GM12878 (cell line): ENCODE results near the gene C1GALT1. TPM values are rescaled to one million over a fixed set of nuclear protein-coding genes. Genes with fewer than 3 reads are reported as not detected.
A peak's percentile ranks its signal among the peaks of the same experiment; 100 is the strongest.

Experiments
- ASH2L ChIP-seq: fragments of 300-600, 200-600 bp; sonication (generic); IDR thresholded peaks from 2 replicates; pipeline ENCODE4 v1.6.1; 2017; ENCODE audit warnings: low read depth, mild to moderate bottlenecking, borderline replicate concordance
- CREB1 ChIP-seq: IDR thresholded peaks from 2 replicates; pipeline ENCODE4 v1.6.1; 2012; ENCODE audit warnings: low read depth, mild to moderate bottlenecking, inconsistent platforms
- EZH2 ChIP-seq: IDR thresholded peaks from 2 replicates; pipeline ENCODE4 v1.6.1; 2012; ENCODE audit warnings: low read depth, mild to moderate bottlenecking, control low read depth, inconsistent platforms, low read length, borderline replicate concordance; ENCODE audit not compliant: control insufficient read depth
- IKZF2 ChIP-seq, 2 experiments: fragments of 450-650 bp; IDR thresholded peaks; 2 replicates each; pipeline ENCODE4 v1.6.1; 2017; ENCODE audit warnings: mild to moderate bottlenecking in 2 of 2, moderate library complexity in 2 of 2
- IRF4 ChIP-seq: IDR thresholded peaks from 2 replicates; pipeline ENCODE4 v1.6.1; 2011; ENCODE audit warnings: low read depth, low read length
- IRF5 ChIP-seq: fragments of 450-650 bp; IDR thresholded peaks from 2 replicates; pipeline ENCODE4 v1.6.1; 2017; ENCODE audit warnings: borderline replicate concordance
- JUNB ChIP-seq: IDR thresholded peaks from 2 replicates; pipeline ENCODE4 v1.6.1; 2016; ENCODE audit warnings: antibody characterized with exemption, mild to moderate bottlenecking
- MTA3 ChIP-seq: IDR thresholded peaks from 2 replicates; pipeline ENCODE4 v1.6.1; 2012; ENCODE audit warnings: low read length, inconsistent platforms, borderline replicate concordance
- NBN ChIP-seq: fragments of 450-650 bp; IDR thresholded peaks from 2 replicates; pipeline ENCODE4 v1.6.1; 2016
- NFIC ChIP-seq: IDR thresholded peaks from 2 replicates; pipeline ENCODE4 v1.6.1; 2012; ENCODE audit warnings: low read depth, mild to moderate bottlenecking, inconsistent platforms, low read length, moderate library complexity
- NKRF ChIP-seq: fragments of 450-650 bp; conservative IDR thresholded peaks from 2 replicates; pipeline ENCODE4 v1.6.1; 2017; ENCODE audit warnings: mild to moderate bottlenecking, moderate library complexity
- RBBP5 ChIP-seq: fragments of 200-600 bp; sonication (generic); conservative IDR thresholded peaks from 2 replicates; pipeline ENCODE4 v1.6.1; 2016
- SMAD5 ChIP-seq: IDR thresholded peaks from 2 replicates; pipeline ENCODE4 v1.6.1; 2016; ENCODE audit warnings: antibody characterized with exemption, low read depth
- SRF ChIP-seq, 2 experiments: IDR thresholded peaks; 2 replicates each; pipeline ENCODE4 v1.6.1; 2011; ENCODE audit warnings: low read depth in 2 of 2, low read length in 2 of 2, mild to moderate bottlenecking in 1 of 2, moderate library complexity in 1 of 2
- WRNIP1 ChIP-seq: IDR thresholded peaks from 2 replicates; pipeline ENCODE4 v1.6.1; 2011; ENCODE audit warnings: low read depth, low read length, improper control_type of control experiment, borderline replicate concordance
- ZNF217 ChIP-seq: fragments of 450-650 bp; IDR thresholded peaks from 2 replicates; pipeline ENCODE4 v1.6.1; 2017; ENCODE audit warnings: antibody characterized with exemption, mild to moderate bottlenecking
- polyA plus RNA-seq, 11 experiments: library from polyadenylated mRNA; depleted of rRNA in 4 of 11; unstranded in 6 of 11; stranded (reverse) in 5 of 11; fragments of >200 nt; fragmentation: Nextera tagmentation in 4 of 11; fragmentation: Illumina TruSeq in 1 of 11; extraction: Ambion mirVana in 4 of 11; extraction: Trizol in 1 of 11; gene quantifications; 1 replicate in 1 of 11; 2 replicates in 10 of 11; pipeline versions ENCODE4 v1.2.1 to v1.2.3, GENCODE V29; 2011 to 2016; ENCODE audit warnings: inconsistent platforms in 2 of 11, missing spikeins in 2 of 11, low read depth in 1 of 11
- total RNA-seq, 4 experiments: library from RNA; depleted of rRNA in 3 of 4; stranded (reverse); fragments of >200 nt in 3 of 4; fragmentation: Illumina TruSeq in 1 of 4; extraction: Trizol in 1 of 4; gene quantifications; 2 replicates each; pipeline versions ENCODE4 v1.2.1 to v1.2.3, GENCODE V29; 2013 to 2021
- TF ChIP-seq, protein P1 (sequence below): fragments of 450-650 bp; IDR thresholded peaks from 2 replicates; pipeline ENCODE4 v1.6.1; 2017; ENCODE audit warnings: low read depth, mild to moderate bottlenecking, moderate library complexity
- TF ChIP-seq, protein P2 (sequence below): fragments of 450-650 bp; IDR thresholded peaks from 2 replicates; pipeline ENCODE4 v1.6.1; 2016; ENCODE audit warnings: mild to moderate bottlenecking
- TF ChIP-seq, protein P3 (sequence below): fragments of 450-650 bp; IDR thresholded peaks from 2 replicates; pipeline ENCODE4 v1.6.1; 2017; ENCODE audit warnings: mild to moderate bottlenecking, moderate library complexity

Gene C1GALT1
- total and polyA plus RNA-seq, 10 of the 15 experiments (the other 5 are each of a cell fraction or from before 2014, with no cell fraction given), result 1.6 to 25.0 (median 8.5) TPM

DNA sequence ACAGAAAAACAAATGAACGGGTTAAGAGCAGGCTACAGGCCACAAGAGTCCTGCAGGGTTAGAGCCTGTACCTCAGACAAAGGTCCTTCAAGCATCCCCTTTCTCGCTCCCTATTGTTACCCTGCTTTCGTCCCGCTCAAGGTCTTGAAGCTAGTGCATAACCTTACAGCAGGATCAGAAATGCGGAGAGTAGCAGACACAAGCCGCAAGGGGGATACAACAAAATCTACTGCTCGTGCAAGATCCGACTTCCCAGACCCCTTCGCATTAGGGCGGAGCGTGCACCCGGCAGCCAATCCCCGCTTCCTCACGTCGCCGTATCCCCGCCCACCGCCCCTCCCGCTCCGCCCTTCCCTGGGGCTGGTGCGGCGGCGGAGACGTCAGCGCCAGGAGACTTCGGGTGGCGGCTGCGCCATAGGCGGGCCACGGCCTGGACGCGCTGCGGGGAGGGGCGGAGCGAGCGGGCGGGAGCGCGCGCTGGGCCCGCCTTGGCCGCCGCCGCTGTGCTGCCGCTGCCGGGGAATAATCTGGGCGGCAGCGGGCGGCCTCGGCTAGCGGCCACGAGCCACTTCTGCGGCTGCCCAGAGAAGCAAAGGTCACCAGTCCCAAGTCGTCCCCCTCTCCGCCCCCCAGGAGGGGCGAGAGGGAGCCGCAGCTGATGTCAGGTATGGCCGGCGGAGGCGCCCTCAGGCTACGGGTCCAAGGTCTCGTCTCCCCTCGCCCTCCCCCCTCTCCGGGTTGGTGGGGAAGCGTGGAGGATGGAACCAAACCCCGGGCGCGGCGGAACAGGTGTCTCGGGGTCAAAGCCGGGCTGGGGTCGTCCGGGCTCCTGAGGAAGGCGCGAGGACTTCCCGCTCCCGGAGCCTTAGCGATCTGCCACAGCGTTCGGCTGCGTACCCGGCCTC is at the start of gene C1GALT1 (continued):
- TF ChIP-seq, protein P1, sequence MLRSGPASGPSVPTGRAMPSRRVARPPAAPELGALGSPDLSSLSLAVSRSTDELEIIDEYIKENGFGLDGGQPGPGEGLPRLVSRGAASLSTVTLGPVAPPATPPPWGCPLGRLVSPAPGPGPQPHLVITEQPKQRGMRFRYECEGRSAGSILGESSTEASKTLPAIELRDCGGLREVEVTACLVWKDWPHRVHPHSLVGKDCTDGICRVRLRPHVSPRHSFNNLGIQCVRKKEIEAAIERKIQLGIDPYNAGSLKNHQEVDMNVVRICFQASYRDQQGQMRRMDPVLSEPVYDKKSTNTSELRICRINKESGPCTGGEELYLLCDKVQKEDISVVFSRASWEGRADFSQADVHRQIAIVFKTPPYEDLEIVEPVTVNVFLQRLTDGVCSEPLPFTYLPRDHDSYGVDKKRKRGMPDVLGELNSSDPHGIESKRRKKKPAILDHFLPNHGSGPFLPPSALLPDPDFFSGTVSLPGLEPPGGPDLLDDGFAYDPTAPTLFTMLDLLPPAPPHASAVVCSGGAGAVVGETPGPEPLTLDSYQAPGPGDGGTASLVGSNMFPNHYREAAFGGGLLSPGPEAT, result peak; percentile 66
- TF ChIP-seq CREB1 (peak; percentile 83), JUNB (no peak; the same call in 1 of the 2 replicates), IRF4 (0 out of 2 replicates have a peak, but pooled peaks have one; percentile 22), NFIC (no peak), IKZF2 (IDR thresholded peaks at IDR 0.05) (peak; percentile 9 to 47; a peak in 1 of 4 replicates), ZNF217 (0 out of 2 replicates have a peak, but pooled peaks have one; percentile 40), EZH2 (no peak), IRF5 (no peak), SRF (IDR thresholded peaks at IDR 0.05; ENCODE audit: low read depth in 2 of 2, low read length in 2 of 2) (no peak), ASH2L (no peak), MTA3 (no peak), SMAD5 (no peak), RBBP5 (no peak), WRNIP1 (no peak), NKRF (peak; percentile 46), NBN (peak; percentile 65)
- TF ChIP-seq, protein P2, sequence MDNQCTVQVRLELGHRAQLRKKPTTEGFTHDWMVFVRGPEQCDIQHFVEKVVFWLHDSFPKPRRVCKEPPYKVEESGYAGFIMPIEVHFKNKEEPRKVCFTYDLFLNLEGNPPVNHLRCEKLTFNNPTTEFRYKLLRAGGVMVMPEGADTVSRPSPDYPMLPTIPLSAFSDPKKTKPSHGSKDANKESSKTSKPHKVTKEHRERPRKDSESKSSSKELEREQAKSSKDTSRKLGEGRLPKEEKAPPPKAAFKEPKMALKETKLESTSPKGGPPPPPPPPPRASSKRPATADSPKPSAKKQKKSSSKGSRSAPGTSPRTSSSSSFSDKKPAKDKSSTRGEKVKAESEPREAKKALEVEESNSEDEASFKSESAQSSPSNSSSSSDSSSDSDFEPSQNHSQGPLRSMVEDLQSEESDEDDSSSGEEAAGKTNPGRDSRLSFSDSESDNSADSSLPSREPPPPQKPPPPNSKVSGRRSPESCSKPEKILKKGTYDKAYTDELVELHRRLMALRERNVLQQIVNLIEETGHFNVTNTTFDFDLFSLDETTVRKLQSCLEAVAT, result peak; percentile 39; the same call in 1 of the 2 replicates
- TF ChIP-seq, protein P3, sequence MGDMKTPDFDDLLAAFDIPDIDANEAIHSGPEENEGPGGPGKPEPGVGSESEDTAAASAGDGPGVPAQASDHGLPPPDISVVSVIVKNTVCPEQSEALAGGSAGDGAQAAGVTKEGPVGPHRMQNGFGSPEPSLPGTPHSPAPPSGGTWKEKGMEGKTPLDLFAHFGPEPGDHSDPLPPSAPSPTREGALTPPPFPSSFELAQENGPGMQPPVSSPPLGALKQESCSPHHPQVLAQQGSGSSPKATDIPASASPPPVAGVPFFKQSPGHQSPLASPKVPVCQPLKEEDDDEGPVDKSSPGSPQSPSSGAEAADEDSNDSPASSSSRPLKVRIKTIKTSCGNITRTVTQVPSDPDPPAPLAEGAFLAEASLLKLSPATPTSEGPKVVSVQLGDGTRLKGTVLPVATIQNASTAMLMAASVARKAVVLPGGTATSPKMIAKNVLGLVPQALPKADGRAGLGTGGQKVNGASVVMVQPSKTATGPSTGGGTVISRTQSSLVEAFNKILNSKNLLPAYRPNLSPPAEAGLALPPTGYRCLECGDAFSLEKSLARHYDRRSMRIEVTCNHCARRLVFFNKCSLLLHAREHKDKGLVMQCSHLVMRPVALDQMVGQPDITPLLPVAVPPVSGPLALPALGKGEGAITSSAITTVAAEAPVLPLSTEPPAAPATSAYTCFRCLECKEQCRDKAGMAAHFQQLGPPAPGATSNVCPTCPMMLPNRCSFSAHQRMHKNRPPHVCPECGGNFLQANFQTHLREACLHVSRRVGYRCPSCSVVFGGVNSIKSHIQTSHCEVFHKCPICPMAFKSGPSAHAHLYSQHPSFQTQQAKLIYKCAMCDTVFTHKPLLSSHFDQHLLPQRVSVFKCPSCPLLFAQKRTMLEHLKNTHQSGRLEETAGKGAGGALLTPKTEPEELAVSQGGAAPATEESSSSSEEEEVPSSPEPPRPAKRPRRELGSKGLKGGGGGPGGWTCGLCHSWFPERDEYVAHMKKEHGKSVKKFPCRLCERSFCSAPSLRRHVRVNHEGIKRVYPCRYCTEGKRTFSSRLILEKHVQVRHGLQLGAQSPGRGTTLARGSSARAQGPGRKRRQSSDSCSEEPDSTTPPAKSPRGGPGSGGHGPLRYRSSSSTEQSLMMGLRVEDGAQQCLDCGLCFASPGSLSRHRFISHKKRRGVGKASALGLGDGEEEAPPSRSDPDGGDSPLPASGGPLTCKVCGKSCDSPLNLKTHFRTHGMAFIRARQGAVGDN, result peak; percentile 58
